Measurements from ENCODE around the gene SDF4.

SDF4 gene

GRCh38 chr1:1194723-1195122 is 37.1 kb downstream of the SDF4 start:
- H3K36me3 ChIP-seq (replicated peaks; ENCODE audit: low read depth, low read length): no peaks in the 10 kb centered on the region
- peaks cover 5% of the 10 kb centered on the region; the same call in 1 of the 2 replicates for H3K27me3 ChIP-seq (ENCODE audit: low read depth, low read length)
- no peak overlapping the region for H3K4me3 ChIP-seq (ENCODE audit: low read length)
- 0 out of 2 replicates have a peak, but pooled peaks cover 5% of the 10 kb centered on the region for H3K9me3 ChIP-seq (ENCODE audit: insufficient read depth, low read length)
- no peak overlapping the region for H3K27ac ChIP-seq (ENCODE audit: low read length)
- H3K4me2 ChIP-seq (ENCODE audit: low read length): no peak overlapping the region
- H3K9ac ChIP-seq (ENCODE audit: low read length): no peak overlapping the region
- H3K79me2 ChIP-seq (ENCODE audit: low read length): no peaks in the 10 kb centered on the region
- no peaks in the 10 kb centered on the region for H4K20me1 ChIP-seq (ENCODE audit: insufficient read depth, low read length)
- no peaks in the 10 kb centered on the region for H3K4me1 ChIP-seq (ENCODE audit: low read length)
- no peak overlapping the region for H2AFZ ChIP-seq (ENCODE audit: low read depth, low read length)
- TF ChIP-seq EZH2phosphoT487 (IDR thresholded peaks at IDR 0.05; ENCODE audit: low read depth): no peak
- TF ChIP-seq CTCF (IDR thresholded peaks at IDR 0.05; ENCODE audit: low read depth, low read length): no peak

- no peaks in the 10 kb centered on the region for H4K20me1 ChIP-seq (ENCODE audit: insufficient read depth, low read length)
- H3K4me1 ChIP-seq (ENCODE audit: low read length): no peaks in the 10 kb centered on the region
- no peaks in the 10 kb centered on the region for H3K79me2 ChIP-seq (ENCODE audit: low read length)
- H3K9ac ChIP-seq (ENCODE audit: low read length): no peak overlapping the region
- no peak overlapping the region for H3K4me2 ChIP-seq (ENCODE audit: low read length)
- H2AFZ ChIP-seq (ENCODE audit: low read depth, low read length): no peak overlapping the region
- peaks cover 16% of the 10 kb centered on the region for H3K27me3 ChIP-seq (ENCODE audit: low read depth, low read length)
- no peak for TF ChIP-seq EZH2phosphoT487 (IDR thresholded peaks at IDR 0.05; ENCODE audit: low read depth)
- no peak for TF ChIP-seq CTCF (IDR thresholded peaks at IDR 0.05; ENCODE audit: low read depth, low read length)
- H3K9me3 ChIP-seq (ENCODE audit: insufficient read depth, low read length): 0 out of 2 replicates have a peak, but pooled peaks cover 5% of the 10 kb centered on the region
- H3K36me3 ChIP-seq (replicated peaks; ENCODE audit: low read depth, low read length): no peaks in the 10 kb centered on the region
- H3K4me3 ChIP-seq (ENCODE audit: low read length): no peak overlapping the region
- H3K27ac ChIP-seq (ENCODE audit: low read length): no peak overlapping the region
Observed at GRCh38 chr1:1191734-1192133, 40.1 kb downstream of the SDF4 start.

- Histone ChIP-seq H3K9ac (ENCODE audit: low read length) (no peak overlapping the region), H3K79me2 (ENCODE audit: low read length) (no peaks in the 10 kb centered on the region), H4K20me1 (ENCODE audit: insufficient read depth, low read length) (no peaks in the 10 kb centered on the region), H3K4me3 (ENCODE audit: low read length) (no peak overlapping the region), H3K27me3 (ENCODE audit: low read depth, low read length) (peaks cover 12% of the 10 kb centered on the region), H3K9me3 (ENCODE audit: insufficient read depth, low read length) (no peaks in the 10 kb centered on the region), H3K4me1 (ENCODE audit: low read length) (no peaks in the 10 kb centered on the region), H3K27ac (ENCODE audit: low read length) (no peak overlapping the region), H2AFZ (ENCODE audit: low read depth, low read length) (no peak overlapping the region), H3K4me2 (ENCODE audit: low read length) (no peak overlapping the region), H3K36me3 (replicated peaks; ENCODE audit: low read depth, low read length) (no peaks in the 10 kb centered on the region)
- no peak for TF ChIP-seq EZH2phosphoT487 (IDR thresholded peaks at IDR 0.05; ENCODE audit: low read depth)
- TF ChIP-seq CTCF (IDR thresholded peaks at IDR 0.05; ENCODE audit: low read depth, low read length): no peak
Observed at GRCh38 chr1:1189111-1189510, 42.7 kb downstream of the SDF4 start.

- TF ChIP-seq CTCF (IDR thresholded peaks at IDR 0.05; ENCODE audit: low read depth, low read length): no peak
- no peak for TF ChIP-seq EZH2phosphoT487 (IDR thresholded peaks at IDR 0.05; ENCODE audit: low read depth)
- H3K4me3 ChIP-seq (ENCODE audit: low read length): no peak overlapping the region
- H3K9me3 ChIP-seq (ENCODE audit: insufficient read depth, low read length): no peaks in the 10 kb centered on the region
- no peak overlapping the region for H3K4me2 ChIP-seq (ENCODE audit: low read length)
- no peaks in the 10 kb centered on the region for H3K36me3 ChIP-seq (replicated peaks; ENCODE audit: low read depth, low read length)
- no peak overlapping the region for H2AFZ ChIP-seq (ENCODE audit: low read depth, low read length)
- H3K79me2 ChIP-seq (ENCODE audit: low read length): no peaks in the 10 kb centered on the region
- H4K20me1 ChIP-seq (ENCODE audit: insufficient read depth, low read length): no peaks in the 10 kb centered on the region
- no peaks in the 10 kb centered on the region for H3K4me1 ChIP-seq (ENCODE audit: low read length)
- peaks cover 12% of the 10 kb centered on the region for H3K27me3 ChIP-seq (ENCODE audit: low read depth, low read length)
- H3K9ac ChIP-seq (ENCODE audit: low read length): no peak overlapping the region
- H3K27ac ChIP-seq (ENCODE audit: low read length): no peak overlapping the region
Observed at GRCh38 chr1:1187938-1188337, 43.9 kb downstream of the SDF4 start.

Measured in OCI-LY3 (cell line).